HG02973 (cell line): Measurements from ENCODE around the gene MFNG.

ENCODE experiments used
- ATAC-seq: cut with Tn5 transposase; IDR thresholded peaks from one replicate; pipeline ENCODE4 v1.9.1; 2021; ENCODE audit warnings: moderate library complexity; ENCODE audit not compliant: unreplicated experiment

Gene MFNG

GRCh38 chr22:37427711-37428635 lies 58.2 kb downstream of the MFNG start:
- no peak for ATAC-seq

GRCh38 chr22:37427135-37427710 lies 59.0 kb downstream of the MFNG start, which contains the start of gene ELFN2:
Gene ELFN2, minus strand, starts transcription at chr22:37427479. Its CDS starts 51,945 bp downstream, at chr22:37375534.
- no peak for ATAC-seq

- no peak for ATAC-seq
Measured at GRCh38 chr22:37426706-37427134, 59.5 kb downstream of the MFNG start.

DNA sequence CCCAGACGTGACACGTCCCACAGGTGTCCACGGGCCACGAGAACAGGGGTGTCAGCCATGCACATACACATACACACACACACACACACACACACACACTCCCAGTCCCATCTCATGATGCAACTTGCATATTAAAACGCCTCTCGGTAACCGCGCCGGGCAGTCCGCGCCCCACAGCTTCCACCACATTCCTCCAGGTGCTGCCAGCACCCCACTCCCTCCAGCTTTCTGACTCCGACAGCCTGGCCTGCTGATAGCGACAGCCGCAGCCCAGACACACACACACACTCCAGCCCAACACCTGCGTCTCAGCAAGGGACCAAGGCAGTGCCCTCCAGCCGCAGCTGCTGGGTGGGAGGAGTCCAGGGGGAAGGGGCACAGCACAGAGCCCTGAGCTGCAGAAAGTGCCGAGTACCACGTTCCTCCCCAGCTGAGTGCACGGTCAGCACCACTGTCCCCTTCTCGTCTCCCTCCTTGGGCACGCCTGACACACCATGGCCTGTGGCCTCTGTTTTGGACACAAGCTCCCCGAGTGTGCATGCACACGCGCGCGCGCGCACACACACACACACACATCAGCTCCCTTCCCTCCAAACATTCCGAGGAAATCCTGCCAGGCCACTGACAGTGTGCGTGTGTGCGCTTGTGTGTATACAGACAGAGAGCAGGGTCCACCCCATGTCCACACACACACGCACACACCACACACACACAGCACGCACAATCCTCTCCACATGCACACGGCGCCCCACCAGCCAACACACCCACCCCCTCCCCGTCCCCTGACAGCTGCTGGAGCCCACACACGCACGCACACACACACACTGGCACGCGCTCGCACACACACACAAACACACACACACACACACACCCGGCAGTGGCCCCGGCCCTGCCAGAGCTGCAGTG lies 60.1 kb downstream of the MFNG start:
- ATAC-seq: no peak

DNA sequence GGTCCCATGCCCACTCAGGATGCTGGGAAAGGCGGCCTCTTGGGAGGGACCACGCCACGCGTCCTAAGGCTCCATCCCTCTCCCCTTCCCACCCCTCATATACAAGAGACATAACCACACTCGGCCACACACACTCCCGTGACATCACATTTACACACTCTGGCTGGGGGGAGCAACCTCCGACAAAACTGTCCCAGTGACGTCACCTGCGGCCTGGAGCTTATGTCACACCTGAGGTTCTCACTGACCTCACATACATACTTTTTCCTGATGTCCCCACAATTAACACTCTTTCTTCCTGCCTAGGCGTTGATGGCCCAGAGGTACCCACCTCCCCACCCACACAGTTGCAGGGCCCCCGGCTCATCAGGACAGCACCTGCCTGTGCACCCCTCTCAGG lies 60.8 kb downstream of the MFNG start:
- no peak for ATAC-seq

- no peak for ATAC-seq
Measured at GRCh38 chr22:37423283-37423682, 62.9 kb downstream of the MFNG start.

GRCh38 chr22:37421468-37421877 lies 64.7 kb downstream of the MFNG start:
- no peak for ATAC-seq

- ATAC-seq: no peak
Measured at GRCh38 chr22:37420686-37421467, 65.3 kb downstream of the MFNG start.

- ATAC-seq: no peak
Measured at GRCh38 chr22:37419969-37420685, 66.1 kb downstream of the MFNG start.

- ATAC-seq: no peak
Measured at GRCh38 chr22:37419370-37419968, 66.7 kb downstream of the MFNG start.
